NCI-H1694 (cell line): ENCODE results near the gene SEMA3G.

Source experiments
- DNase-seq: peaks from one replicate; lab custom pipeline; 2025; lab: John Stamatoyannopoulos, UW

The SEMA3G gene

GRCh38 chr3:52394751-52395502 is 50.0 kb downstream of the SEMA3G start:
- DNase-seq, result no peak

GRCh38 chr3:52393959-52394670 is 50.8 kb downstream of the SEMA3G start:
- no peak for DNase-seq

GRCh38 chr3:52393131-52393807 is 51.6 kb downstream of the SEMA3G start:
- no peak for DNase-seq

- no peak for DNase-seq
Observed at GRCh38 chr3:52392216-52392930, 52.5 kb downstream of the SEMA3G start.

- no peak for DNase-seq
Observed at GRCh38 chr3:52391096-52391495, 53.8 kb downstream of the SEMA3G start.

- no peak for DNase-seq
Observed at GRCh38 chr3:52388933-52389332, 56.0 kb downstream of the SEMA3G start.

- no peak for DNase-seq
Observed at GRCh38 chr3:52388348-52388821, 56.5 kb downstream of the SEMA3G start.

GRCh38 chr3:52387481-52387880 is 57.4 kb downstream of the SEMA3G start:
- no peak for DNase-seq

- DNase-seq, result no peak
Observed at GRCh38 chr3:52385157-52385556, 59.7 kb downstream of the SEMA3G start.

GRCh38 chr3:52384019-52384761 is 60.7 kb downstream of the SEMA3G start:
- no peak for DNase-seq

GRCh38 chr3:52383446-52383845 is 61.5 kb downstream of the SEMA3G start:
- no peak for DNase-seq
